ENCODE data around the gene DRC7.
A peak's percentile ranks its signal among the peaks of the same experiment; 100 is the strongest.
"Not testable (repeated sequence)": the region's sequence is repeated elsewhere in the genome, so short reads cannot be mapped to it uniquely, and the experiment has no call there.

DRC7 gene

GRCh38 chr16:57722210-57722499 is 27.5 kb downstream of the DRC7 start:
- no peak for DNase-seq

GRCh38 chr16:57722651-57723050 is 28.0 kb downstream of the DRC7 start:
- DNase-seq = no peak

DNA sequence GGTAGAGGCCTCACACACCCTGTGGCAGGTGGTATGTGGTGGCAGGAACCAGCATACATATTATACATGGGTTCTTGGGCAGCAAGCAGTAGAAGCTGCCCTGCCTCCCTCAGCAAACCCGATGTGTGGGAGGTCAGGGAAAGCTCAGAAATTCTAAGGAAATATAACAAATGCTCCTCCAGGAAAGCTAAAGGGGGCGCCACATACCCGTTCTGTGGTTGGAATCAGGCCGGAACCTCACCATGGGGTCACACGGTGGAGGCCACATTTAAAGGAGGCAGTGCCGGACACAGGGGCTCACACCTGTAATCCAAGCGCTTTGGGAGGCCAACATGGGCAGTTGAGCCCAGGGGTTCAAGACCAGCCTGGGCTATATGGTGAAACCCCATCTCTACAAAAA is 28.6 kb downstream of the DRC7 start:
- no peak for DNase-seq

GRCh38 chr16:57724531-57724930 is 29.9 kb downstream of the DRC7 start:
- no peak for DNase-seq

- DNase-seq = no peak
Measured at GRCh38 chr16:57725151-57725550, 30.5 kb downstream of the DRC7 start.

- DNase-seq = no peak
Measured at GRCh38 chr16:57725554-57725953, 30.9 kb downstream of the DRC7 start.

DNA sequence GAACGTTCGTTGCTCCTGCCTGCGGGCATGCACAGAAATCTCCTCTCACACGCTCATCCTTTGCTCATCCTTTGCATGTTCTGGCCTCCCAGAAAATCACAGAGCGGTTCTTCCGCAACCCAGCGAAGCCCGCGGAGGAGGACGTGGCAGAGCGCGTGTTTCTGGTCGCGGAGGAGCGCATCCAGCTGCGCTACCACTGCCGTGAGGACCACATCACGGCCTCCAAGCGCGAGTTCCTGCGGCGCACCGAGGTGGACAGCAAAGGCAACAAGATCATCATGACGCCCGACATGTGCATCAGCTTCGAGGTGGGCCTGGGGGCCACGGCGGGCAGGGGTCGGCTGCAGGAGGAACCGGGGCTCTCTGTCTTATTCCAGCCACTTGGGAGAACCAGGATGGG is 31.4 kb downstream of the DRC7 start:
- DNase-seq = no peak

DNA sequence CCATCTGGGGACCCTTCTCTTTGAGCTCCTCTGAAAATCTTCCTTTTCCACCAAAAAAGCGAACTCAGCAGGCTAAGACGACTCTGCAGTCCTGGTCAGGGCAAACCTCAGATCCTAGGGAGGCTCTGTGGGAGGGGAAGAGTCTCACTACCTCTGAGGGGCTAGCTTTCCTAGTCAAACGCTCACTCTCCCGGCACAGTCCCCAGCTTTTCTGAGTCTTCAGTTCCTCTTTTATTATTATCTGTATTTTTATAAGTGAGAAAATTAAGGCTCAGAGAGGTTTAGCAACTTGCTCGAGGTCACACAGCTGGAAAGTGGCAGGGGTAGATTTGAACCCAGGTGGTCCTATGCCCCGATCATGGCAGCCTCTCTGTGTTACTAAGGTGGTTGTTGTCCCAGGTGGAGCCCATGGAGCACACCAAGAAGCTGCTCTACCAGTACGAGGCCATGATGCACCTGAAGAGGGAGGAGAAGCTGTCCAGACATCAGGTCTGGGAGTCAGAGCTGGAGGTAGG is 31.9 kb downstream of the DRC7 start:
- DNase-seq = no peak

DNA sequence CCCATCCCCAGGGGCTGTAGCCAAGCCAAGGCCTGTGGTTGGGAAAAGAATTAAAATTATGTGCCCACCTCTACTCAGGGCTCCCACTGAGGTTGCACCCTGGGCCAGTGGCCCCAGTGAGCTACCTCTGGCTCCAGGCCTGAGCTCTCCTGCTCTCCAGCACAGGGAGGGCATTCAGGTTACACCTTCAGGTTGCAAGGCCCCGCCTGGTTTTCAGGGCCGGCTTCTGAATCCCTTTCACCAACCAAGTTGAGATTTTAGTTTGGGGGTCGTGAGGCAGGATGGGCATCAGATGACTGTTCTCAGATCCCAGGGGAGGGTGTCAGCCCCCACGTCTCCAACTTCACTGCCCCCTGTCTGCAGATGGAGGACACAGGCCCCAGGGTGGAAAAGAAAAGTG is 33.0 kb downstream of the DRC7 start:
- DNase-seq = no peak

- no peak for DNase-seq
Measured at GRCh38 chr16:57728336-57729181, 34.0 kb downstream of the DRC7 start.

DNA sequence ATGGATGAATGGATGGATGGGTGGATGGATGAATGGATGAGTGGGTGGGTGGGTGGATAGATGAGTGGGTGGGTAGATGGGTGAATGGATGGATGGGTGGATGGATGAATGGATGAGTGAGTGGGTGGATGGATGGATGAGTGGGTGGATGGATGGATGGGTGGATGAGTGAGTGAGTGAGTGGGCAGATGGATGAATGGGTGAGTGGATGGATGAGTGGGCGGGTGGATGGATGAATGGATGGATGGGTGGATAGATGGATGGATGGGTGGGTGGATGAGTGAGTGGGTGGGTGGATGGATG is 34.5 kb downstream of the DRC7 start:
- DNase-seq = no peak

DNA sequence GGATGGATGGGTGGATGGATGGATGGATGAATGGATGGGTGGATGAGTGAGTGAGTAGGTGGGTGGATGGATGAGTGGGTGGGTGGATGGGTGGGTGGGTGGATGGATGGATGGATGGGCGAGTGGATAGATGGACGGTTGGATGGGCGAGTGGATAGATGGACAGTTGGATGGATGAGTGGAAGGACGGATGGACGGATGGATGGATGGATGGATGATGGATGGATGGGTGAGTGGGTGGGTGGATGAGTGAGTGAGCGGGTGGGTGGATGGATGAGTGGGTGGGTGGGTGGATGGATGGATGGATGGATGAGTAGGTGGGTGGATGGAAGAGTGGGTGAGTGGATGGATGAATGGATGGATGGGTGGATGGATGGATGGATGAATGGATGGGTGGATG is 35.2 kb downstream of the DRC7 start:
- not testable (repeated sequence) for DNase-seq

DNA sequence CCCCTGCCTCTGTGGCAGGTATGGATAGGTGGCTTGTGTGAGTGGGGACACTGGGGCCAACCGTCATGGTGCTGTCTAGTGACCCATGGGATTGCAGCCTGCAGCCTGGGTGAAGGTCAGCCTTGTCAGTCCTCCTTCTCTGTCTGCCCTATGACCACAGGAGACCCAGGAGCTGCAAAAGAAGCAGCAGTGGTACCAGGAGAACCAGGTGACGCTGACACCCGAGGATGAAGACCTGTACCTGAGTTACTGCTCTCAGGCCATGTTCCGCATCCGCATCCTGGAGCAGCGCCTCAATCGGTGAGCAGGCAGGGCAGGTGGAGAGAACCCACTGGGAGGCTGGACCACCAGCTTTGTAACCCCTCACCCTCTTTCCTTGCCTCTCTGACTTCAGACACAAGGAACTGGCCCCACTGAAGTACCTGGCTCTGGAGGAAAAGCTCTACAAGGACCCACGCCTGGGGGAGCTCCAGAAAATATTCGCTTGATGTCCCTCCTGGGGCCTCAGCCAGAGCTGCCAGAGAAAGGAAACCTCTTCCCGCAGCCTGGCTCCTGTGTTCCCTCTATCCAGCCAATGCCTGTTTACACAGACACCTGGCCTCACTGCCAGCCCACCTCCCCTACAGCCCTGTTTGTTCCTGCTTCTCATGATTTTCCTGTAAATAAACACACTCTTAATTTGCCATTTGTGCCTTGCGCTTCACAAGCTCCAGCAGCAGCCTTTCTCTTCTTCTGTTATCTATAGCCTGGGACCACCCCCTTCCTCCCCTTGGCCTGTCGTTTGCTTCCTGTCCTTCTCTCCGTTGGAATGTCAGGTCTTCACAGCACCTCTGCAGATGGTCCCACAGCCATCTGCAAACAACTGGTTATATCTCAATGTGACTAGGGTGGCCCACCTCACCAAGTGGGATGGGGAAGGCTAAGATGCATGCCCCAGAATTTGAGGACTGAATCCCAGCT is 36.4 kb downstream of the DRC7 start:
- DNase-seq = no peak

- no peak for DNase-seq
Measured at GRCh38 chr16:57732037-57732436, 37.4 kb downstream of the DRC7 start.

DNA sequence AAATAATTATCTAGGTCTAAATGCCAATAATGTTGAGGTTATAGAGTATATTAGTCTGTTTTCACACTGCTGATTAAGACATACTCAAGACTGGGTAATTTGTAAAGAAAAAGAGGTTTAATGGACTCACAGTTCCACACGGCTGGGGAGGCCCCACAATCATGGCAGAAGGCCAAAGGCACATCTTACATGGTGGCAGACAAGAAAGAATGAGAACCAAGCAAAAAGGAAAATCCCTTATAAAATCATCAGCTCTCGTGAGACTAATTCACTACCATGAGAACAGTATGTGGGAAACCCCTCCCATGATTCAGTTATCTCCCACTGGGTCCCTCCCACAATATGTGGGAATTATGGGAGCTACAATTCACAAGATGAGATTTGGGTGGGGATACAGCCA is 38.1 kb downstream of the DRC7 start:
- no peak for DNase-seq

GRCh38 chr16:57734308-57734924 is 39.8 kb downstream of the DRC7 start:
- DNase-seq = no peak

DNA sequence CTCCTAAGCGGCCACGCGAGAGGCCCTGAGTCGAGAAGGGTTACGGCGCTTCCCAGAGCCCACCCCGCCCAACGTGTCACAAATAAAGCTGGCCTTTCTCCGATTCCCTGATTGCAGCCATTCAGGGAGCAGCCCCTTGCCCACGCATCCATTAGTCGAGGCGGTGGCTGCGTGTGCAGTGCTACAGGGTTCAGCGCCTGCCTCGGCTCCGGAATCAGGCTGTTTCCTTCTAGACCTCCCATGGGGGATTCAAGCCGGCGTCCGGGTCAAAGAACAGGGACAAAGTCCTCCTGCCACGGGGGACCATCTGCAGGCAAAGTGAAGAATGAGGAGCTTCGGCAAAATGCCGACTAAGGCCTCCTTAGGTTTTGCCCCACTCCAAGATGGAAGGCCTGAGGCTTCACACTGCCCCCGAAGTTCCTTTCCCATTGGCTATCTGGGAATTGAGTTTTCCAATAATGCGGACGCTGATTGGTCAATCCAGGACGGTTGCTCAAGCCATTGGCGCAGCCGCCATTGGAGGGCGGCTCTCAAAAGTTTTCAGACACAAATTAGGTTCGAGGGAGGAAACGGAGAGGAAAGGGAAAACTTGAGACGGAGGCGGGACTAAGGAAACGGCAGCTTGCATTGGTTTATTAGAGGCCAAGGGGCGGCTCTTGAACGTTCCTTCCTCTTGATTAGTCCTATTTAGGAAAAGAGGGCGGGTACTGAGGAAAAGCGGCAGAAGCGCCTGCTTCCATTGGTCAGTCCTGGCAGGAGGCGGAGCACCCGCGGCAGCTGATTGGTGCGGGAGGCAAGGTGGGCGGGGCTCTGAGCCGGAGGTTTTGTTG is 40.5 kb downstream of the DRC7 start:
- DNase-seq = peak; percentile 99

DNA sequence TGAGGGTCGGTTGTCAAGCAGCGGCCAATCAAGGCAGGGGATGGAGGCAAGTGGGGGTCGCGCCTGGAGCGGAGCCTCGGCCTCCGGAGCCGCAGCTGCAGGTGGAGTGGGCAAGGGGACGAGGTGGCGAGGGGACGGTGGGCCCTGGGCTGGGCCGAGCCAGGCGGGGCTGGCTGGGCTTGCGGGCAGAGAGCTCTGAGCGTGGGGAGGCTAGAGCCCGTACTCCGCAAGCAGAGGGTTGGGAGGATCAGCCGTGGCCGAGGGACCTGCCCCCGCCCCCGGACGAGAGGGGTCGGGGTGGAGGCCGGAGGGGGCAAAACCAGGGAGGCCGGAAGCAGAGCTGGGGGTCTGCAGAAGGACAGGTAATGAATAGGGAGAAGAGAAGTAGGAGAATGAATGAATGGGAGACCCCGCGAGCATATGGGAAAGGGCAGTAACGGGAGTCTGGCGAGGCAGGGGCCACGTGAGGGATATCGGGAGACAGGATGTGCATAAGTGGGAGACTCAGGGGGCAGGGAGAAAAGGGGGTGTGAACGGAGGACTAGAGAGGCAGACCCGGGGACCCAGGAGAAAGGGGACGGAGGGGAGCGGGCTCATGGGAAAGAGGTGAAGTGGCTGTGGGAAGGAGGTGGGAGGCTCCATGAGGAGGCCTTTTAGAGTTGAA is 41.3 kb downstream of the DRC7 start, which contains the start of gene KATNB1:
KATNB1 (plus strand) TSS at position 16 of the 664 bp plus-strand sequence. CDS start 1,474 bp downstream, outside the sequence.
- no peak for DNase-seq

DNA sequence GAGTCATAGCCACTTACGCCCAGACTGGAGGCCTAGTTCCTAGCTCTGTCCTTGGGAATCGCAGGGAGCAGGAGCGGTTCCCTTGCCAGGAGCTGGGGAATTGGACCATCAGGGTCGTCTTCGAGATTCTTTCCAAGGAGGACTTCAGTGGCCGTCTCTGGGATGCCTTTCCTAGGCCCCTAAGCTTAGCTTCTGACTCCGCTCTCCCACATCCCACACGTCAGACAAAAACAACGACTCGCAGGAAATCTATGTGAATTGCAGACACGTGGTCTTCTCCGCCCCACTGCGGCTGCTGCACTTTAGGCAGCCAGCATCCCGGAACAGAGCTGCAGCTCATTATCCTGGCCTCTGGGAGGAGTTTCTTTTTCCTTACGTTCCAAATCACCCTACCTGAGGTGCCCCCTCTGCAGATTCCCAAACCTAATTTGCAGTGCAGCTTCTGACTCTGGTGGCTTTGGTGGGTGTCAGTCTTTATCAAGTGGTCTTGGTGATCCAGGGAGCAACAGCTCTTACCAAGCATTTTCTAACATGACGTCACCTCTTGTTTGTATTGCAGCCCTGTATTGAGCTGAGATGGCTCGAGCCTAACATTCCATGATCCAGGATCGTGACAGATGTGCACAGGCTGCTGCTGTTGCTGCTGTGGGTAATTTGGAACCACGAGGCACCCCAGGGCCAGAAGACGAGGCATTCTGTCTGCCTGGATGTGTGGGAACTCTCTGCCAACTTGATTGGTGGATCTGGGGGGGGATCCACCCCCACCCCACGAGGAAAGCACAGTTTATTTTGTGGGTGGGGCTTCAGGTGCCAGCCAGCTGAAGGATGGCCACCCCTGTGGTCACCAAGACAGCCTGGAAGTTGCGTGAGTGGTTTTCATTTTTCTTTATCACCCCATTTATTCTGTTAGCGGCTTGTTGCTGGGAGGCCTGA is 42.1 kb downstream of the DRC7 start:
- DNase-seq = peak; percentile 40

- no peak for DNase-seq
Measured at GRCh38 chr16:57738844-57739243, 44.2 kb downstream of the DRC7 start.
